Measurements from ENCODE around the gene COA3. TPM values are rescaled to one million over a fixed set of nuclear protein-coding genes. Genes with fewer than 3 reads are reported as not detected.

COA3 gene
- total RNA-seq, 1 experiment from 2014 or later: 41.0 TPM

GRCh38 chr17:42798011-42798382 is 507 bp downstream of the COA3 start:
- H3K36me3 Mint-ChIP-seq (ENCODE audit: insufficient read depth, unreplicated experiment): no peaks in the 10 kb centered on the region
- H3K27me3 Mint-ChIP-seq (ENCODE audit: insufficient read depth, unreplicated experiment): no peaks in the 10 kb centered on the region
- H3K4me1 Mint-ChIP-seq (ENCODE audit: insufficient read depth, unreplicated experiment): peaks cover 17% of the 10 kb centered on the region
- H3K4me3 Mint-ChIP-seq (ENCODE audit: unreplicated experiment): peak overlapping the region; percentile 83
- H3K9me3 Mint-ChIP-seq (ENCODE audit: unreplicated experiment): no peaks in the 10 kb centered on the region
- TF ChIP-seq CTCF (IDR thresholded peaks at IDR 0.05; ENCODE audit: unreplicated experiment): no peak
- ChIA-PET POLR2A (interaction anchor here (0.6 to 2.7 kb wide), 17 partner anchors 9 to 374 kb away, joined by 3 to 19 read pairs (median 3); partner anchors contain the start of genes BECN1 and VPS25), CTCF (interaction anchor here (0.6 to 1.6 kb wide), 2 partner anchors 34 to 118 kb away, joined by 3 to 5 read pairs; no protein-coding TSS in a partner anchor)
- DNase-seq (ENCODE audit: unreplicated experiment): no peak
- H3K27ac Mint-ChIP-seq (ENCODE audit: low read depth, unreplicated experiment): peak overlapping the region; percentile 87
- no TSS peak for BruUV-seq (replicated peaks)
- intact Hi-C loops (cut with micrococcal nuclease): no loop called here

- CTCF ChIA-PET: interaction anchor here (0.6 to 1.6 kb wide), 3 partner anchors 10 to 117 kb away, joined by 3 to 5 read pairs (median 3); no protein-coding TSS in a partner anchor
- intact Hi-C loops (cut with micrococcal nuclease): no loop called here
- Mint-ChIP-seq H3K9me3 (ENCODE audit: unreplicated experiment) (no peaks in the 10 kb centered on the region), H3K4me1 (ENCODE audit: insufficient read depth, unreplicated experiment) (peaks cover 17% of the 10 kb centered on the region), H3K36me3 (ENCODE audit: insufficient read depth, unreplicated experiment) (no peaks in the 10 kb centered on the region), H3K27ac (ENCODE audit: low read depth, unreplicated experiment) (peak overlapping the region; percentile 87), H3K27me3 (ENCODE audit: insufficient read depth, unreplicated experiment) (no peaks in the 10 kb centered on the region), H3K4me3 (ENCODE audit: unreplicated experiment) (peak overlapping the region; percentile 83)
- TSS peak; percentile 88 for BruUV-seq (replicated peaks)
- DNase-seq (ENCODE audit: unreplicated experiment): no peak
- no peak for TF ChIP-seq CTCF (IDR thresholded peaks at IDR 0.05; ENCODE audit: unreplicated experiment)
- POLR2A ChIA-PET: interaction anchor here (0.6 to 2.7 kb wide), 12 partner anchors 10 to 74 kb away, joined by 3 to 19 read pairs (median 4); partner anchors contain the start of genes BECN1 and VPS25
Observed at GRCh38 chr17:42797067-42798007, 1.2 kb downstream of the COA3 start.

- no peak overlapping the region for H3K27ac Mint-ChIP-seq (ENCODE audit: low read depth, unreplicated experiment)
Observed at GRCh38 chr17:42796066-42796758, 2.3 kb downstream of the COA3 start.

More at GRCh38 chr17:42796066-42796758, 2.3 kb downstream of the COA3 start:
- H3K9me3 Mint-ChIP-seq (ENCODE audit: unreplicated experiment): no peaks in the 10 kb centered on the region
- CTCF ChIA-PET: interaction anchor here (1.5 kb wide), 1 partner anchor 13 kb away, joined by 3 read pairs; no protein-coding TSS in a partner anchor
- POLR2A ChIA-PET: interaction anchor here (0.6 to 2.7 kb wide), 2 partner anchors 28 to 191 kb away, joined by 3 to 16 read pairs; partner anchors contain the start of gene BECN1
- no peak for DNase-seq (ENCODE audit: unreplicated experiment)
- H3K36me3 Mint-ChIP-seq (ENCODE audit: insufficient read depth, unreplicated experiment): no peaks in the 10 kb centered on the region
- H3K4me1 Mint-ChIP-seq (ENCODE audit: insufficient read depth, unreplicated experiment): peaks cover 17% of the 10 kb centered on the region
- H3K27me3 Mint-ChIP-seq (ENCODE audit: insufficient read depth, unreplicated experiment): no peaks in the 10 kb centered on the region
- H3K4me3 Mint-ChIP-seq (ENCODE audit: unreplicated experiment): peak overlapping the region; percentile 21
- no TSS peak for BruUV-seq (replicated peaks)
- TF ChIP-seq CTCF (IDR thresholded peaks at IDR 0.05; ENCODE audit: unreplicated experiment): no peak
- intact Hi-C loops (cut with micrococcal nuclease): no loop called here
